ENCODE results near the gene CAMTA1.

Gene CAMTA1

DNA sequence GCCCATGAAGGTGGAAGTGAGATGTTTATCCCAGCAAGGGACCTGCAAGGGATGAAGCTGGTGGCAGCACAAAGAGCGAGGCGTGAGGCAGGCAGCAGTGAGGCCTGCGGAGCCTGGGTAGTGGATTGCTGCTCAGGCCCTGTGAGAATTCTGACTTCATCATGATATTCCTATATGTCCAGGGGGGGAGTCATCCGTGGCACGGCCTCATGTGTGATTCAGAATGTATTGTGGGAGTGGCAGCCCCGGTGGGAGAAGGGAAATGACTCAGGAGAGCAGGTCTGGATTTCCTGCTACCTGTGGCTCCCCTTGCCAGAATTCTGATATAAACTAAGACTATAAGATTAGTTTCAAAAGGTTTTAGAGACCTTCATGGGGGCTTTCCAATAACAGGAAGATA, 240.9 kb downstream of the CAMTA1 start:
- Histone ChIP-seq H3K36me3 (no peaks in the 10 kb centered on the region), H3K4me1 (peaks cover 0 to 14% (median 11%) of the 10 kb centered on the region in 10 experiments; a peak in 16 of 20 replicates), H3K27ac (no peak overlapping the region), H3K4me2 (no peak overlapping the region), H3K9ac (no peak overlapping the region), H3K27me3 (no peaks in the 10 kb centered on the region), H3K9me3 (replicated peaks in 1 of 11) (peaks cover 0 to 5% (median under 1%) of the 10 kb centered on the region in 11 experiments; a peak in 9 of 22 replicates), H3K4me3 (no peak overlapping the region), H4K20me1 (no peaks in the 10 kb centered on the region)
- no peak for TF ChIP-seq Cebpa-rat (IDR thresholded peaks at IDR 0.05)

DNA sequence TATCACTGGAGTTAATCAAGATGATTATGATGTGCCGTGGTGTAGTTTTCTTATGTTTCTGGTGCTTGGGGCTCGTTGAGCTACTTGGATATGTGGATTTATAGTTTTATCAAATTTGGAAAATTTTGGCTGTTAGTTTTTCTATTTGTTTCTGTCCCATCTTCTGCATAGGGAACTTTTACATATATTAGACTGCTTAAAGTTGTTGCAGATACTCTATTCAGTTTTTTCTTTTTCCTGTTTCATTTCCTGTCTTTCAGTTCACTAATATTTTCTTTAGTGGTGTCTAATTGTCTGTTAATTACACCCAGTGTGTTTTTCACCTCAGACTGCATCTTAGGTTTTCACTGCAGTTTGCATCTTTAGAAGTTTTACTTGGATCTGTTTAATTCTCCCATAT, 247.7 kb downstream of the CAMTA1 start:
- Histone ChIP-seq H3K36me3 (no peaks in the 10 kb centered on the region), H3K9ac (no peak overlapping the region), H3K4me2 (no peak overlapping the region), H3K27me3 (no peaks in the 10 kb centered on the region), H3K4me3 (no peak overlapping the region), H4K20me1 (no peaks in the 10 kb centered on the region), H3K9me3 (replicated peaks in 1 of 11) (peaks cover 26 to 34% (median 29%) of the 10 kb centered on the region in 11 experiments), H3K4me1 (no peaks in the 10 kb centered on the region), H3K27ac (no peak overlapping the region)
- no peak for TF ChIP-seq Cebpa-rat (IDR thresholded peaks at IDR 0.05)

DNA sequence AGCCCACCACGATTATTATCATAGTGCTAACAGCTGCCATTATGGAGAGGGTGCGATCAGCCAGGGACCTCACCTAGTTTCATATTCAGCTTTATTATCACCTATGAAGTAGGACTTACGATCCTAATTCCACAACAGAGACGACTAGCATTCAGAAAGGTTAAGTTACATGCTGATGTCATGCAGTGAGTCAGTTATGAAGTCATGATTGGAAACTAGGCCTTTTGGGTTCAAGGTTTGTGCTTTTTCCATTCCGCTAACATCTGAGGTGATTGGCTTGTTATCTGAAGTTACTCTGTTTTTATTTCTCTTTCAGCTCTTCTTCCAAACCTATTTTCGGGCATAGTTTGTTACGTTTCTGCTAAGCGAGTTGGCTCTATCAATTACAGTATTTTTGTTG, 251.1 kb downstream of the CAMTA1 start:
- no peak overlapping the region for H3K4me3 ChIP-seq
- H3K27me3 ChIP-seq, result no peaks in the 10 kb centered on the region
- no peak overlapping the region for H3K27ac ChIP-seq
- no peak overlapping the region for H3K9ac ChIP-seq
- TF ChIP-seq Cebpa-rat (IDR thresholded peaks at IDR 0.05), result no peak
- H4K20me1 ChIP-seq, result no peaks in the 10 kb centered on the region
- no peaks in the 10 kb centered on the region for H3K36me3 ChIP-seq
- H3K4me2 ChIP-seq, result no peak overlapping the region
- H3K4me1 ChIP-seq, result no peaks in the 10 kb centered on the region
- peaks cover 24 to 30% (median 26%) of the 10 kb centered on the region in 11 experiments for H3K9me3 ChIP-seq (replicated peaks in 1 of 11)

DNA sequence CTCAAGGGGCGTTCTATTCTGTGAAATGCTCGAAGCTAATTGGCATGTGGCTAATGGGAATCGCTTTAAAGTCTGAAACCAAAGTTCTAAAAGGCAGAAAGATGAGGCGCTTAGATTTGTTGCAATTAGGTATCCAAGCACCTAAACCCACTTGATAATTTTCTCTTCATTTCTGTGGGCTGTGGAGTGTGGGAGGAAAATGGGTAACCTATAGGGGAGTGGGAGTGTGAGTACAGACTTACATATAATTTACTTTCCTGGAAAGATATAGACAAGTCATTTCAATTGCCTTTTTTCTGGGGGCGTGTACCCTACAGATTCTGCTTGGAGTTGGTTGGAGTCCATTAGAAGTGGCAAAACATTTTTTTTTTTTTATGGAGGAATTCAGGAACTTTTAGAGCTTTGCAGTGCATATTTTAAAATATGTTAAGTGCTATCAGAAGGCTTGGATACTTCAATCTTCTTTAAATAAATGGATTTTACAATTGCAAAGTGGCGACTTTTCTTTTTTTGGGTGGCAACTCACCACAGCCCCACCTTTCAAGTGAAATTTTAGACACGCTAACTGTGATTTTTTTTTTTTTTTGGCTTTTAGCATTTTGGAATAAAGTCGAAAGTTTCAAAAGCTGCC, 254.5 kb downstream of the CAMTA1 start:
- Histone ChIP-seq H3K27ac (no peak overlapping the region), H3K4me2 (no peak overlapping the region), H3K9me3 (replicated peaks in 1 of 11) (no peaks in the 10 kb centered on the region), H4K20me1 (peaks cover 0 to 19% (median 0%) of the 10 kb centered on the region in 11 experiments; a peak in 3 of 22 replicates), H3K27me3 (no peaks in the 10 kb centered on the region), H3K4me3 (no peak overlapping the region), H3K36me3 (no peaks in the 10 kb centered on the region), H3K4me1 (peaks cover 0 to 5% (median 0%) of the 10 kb centered on the region in 10 experiments; a peak in 3 of 20 replicates), H3K9ac (no peak overlapping the region)
- no peak for TF ChIP-seq Cebpa-rat (IDR thresholded peaks at IDR 0.05)

DNA sequence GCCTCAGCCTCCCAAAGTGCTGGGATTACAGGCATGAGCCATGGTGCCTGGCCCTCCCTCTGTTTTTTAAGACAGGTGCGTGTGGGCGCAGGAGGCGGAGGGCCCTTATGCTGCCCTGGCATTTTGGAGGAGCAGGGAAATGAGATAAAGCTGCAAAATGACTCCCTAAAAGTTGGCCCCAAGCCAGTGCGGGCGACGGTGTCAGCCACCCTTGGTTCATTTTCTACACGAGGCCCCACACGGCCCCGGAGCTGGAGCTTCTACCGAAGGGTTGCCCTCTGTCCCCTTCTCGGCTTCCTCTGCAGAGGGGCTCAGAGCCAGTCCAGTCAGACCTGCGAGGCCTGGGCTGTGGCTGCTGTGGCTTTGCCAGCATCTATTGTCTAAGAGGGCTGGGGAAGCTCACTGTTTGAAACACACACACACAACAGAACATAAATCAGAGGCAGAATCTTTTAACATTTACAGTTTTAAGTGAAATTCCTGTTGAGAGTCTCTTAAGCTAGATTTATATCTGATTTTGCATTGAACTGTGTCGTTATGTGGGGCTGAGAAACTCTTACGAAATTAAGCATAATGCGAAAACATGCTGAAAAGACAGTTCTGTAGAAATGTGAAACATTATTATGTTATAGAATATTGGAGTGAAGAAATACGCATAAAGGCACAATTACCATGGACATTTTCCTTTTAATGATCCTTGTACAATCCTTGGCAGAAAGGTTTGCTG, 255.9 kb downstream of the CAMTA1 start:
- no peaks in the 10 kb centered on the region for H3K36me3 ChIP-seq
- H3K27ac ChIP-seq, result no peak overlapping the region
- no peak overlapping the region for H3K4me3 ChIP-seq
- H3K9ac ChIP-seq, result no peak overlapping the region
- H4K20me1 ChIP-seq, result peaks cover 0 to 19% (median 0%) of the 10 kb centered on the region in 11 experiments; a peak in 4 of 22 replicates
- no peak for TF ChIP-seq Cebpa-rat (IDR thresholded peaks at IDR 0.05)
- H3K27me3 ChIP-seq, result no peaks in the 10 kb centered on the region
- H3K4me2 ChIP-seq, result no peak overlapping the region
- H3K9me3 ChIP-seq (replicated peaks in 1 of 11), result no peaks in the 10 kb centered on the region
- peaks cover 0 to 10% (median 2%) of the 10 kb centered on the region in 10 experiments; a peak in 14 of 20 replicates for H3K4me1 ChIP-seq

DNA sequence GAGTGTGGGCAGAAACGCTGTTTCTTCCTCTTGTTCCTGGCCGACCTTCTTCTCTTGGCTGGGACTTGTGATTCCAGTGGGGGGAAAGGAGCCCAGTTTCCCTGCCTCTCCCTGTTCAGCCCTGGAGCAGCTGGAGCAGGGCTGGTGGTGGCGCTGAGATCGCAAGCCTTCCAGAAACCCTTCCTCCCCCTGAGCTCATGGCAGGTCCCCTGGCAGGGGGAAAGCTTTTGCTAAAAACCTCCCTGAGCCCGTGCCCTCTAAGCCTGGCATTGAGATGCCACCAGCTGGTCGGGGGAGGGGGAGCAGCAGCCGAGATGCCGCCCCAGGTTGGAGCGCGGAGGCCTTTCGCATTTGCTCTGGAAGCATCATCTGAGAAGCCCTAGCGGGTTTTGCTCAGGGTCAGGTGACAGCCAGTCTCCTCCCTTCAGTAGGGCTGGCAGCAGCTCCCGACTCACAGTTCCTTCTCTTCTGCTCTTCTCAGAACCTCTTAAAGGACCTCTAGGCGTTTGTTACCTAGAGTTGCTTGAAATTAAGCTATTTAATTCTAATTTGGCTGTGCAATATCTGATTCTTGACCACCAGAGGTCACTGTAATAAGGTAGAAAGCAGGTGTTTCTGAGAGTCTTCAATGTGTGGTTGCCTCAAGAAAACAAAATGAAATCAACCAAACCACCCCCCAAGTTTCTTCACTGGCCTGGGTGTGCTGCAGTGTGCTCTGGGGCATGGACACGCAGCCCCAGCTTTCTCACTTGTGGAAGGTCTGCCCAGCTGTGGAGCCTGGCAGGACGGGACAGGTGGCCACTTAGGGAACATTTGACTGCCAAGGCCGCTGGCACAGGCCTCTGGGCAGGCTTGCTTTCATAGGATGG, 257.3 kb downstream of the CAMTA1 start:
- Histone ChIP-seq H3K4me3 (no peak overlapping the region), H3K36me3 (no peaks in the 10 kb centered on the region), H3K4me1 (peaks cover 0 to 24% (median 14%) of the 10 kb centered on the region in 10 experiments; a peak in 14 of 20 replicates), H3K9me3 (replicated peaks in 1 of 11) (no peaks in the 10 kb centered on the region), H3K27ac (no peak overlapping the region), H3K27me3 (no peaks in the 10 kb centered on the region), H4K20me1 (peaks cover 0 to 31% (median 0%) of the 10 kb centered on the region in 11 experiments; a peak in 5 of 22 replicates), H3K9ac (no peak overlapping the region), H3K4me2 (no peak overlapping the region)
- TF ChIP-seq Cebpa-rat (IDR thresholded peaks at IDR 0.05), result no peak

DNA sequence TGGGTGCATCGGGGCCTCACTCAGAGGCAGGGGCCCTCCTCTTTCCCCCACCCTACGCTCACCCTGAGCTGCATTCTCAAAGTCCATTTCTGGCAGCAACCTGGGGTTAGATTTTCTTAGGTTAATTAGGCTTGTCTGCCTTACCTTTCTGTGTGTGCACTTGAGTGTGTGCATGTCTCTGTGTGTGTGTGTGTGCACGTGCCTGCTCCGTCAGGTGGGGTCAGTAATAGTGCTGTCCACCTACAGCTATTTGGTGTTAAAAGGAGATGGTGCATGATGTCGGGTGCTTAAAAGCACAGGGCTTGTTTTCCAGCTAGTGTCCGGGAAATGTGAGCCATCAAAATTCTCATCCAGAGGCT, 257.9 kb downstream of the CAMTA1 start:
- no peaks in the 10 kb centered on the region for H3K9me3 ChIP-seq (replicated peaks in 1 of 11)
- no peaks in the 10 kb centered on the region for H3K27me3 ChIP-seq
- H3K27ac ChIP-seq, result no peak overlapping the region
- TF ChIP-seq Cebpa-rat (IDR thresholded peaks at IDR 0.05), result no peak
- no peak overlapping the region for H3K4me3 ChIP-seq
- no peaks in the 10 kb centered on the region for H3K36me3 ChIP-seq
- H3K4me1 ChIP-seq, result peaks cover 0 to 24% (median 14%) of the 10 kb centered on the region in 10 experiments; a peak in 14 of 20 replicates
- no peak overlapping the region for H3K9ac ChIP-seq
- peaks cover 0 to 31% (median 0%) of the 10 kb centered on the region in 11 experiments; a peak in 5 of 22 replicates for H4K20me1 ChIP-seq
- H3K4me2 ChIP-seq, result no peak overlapping the region

DNA sequence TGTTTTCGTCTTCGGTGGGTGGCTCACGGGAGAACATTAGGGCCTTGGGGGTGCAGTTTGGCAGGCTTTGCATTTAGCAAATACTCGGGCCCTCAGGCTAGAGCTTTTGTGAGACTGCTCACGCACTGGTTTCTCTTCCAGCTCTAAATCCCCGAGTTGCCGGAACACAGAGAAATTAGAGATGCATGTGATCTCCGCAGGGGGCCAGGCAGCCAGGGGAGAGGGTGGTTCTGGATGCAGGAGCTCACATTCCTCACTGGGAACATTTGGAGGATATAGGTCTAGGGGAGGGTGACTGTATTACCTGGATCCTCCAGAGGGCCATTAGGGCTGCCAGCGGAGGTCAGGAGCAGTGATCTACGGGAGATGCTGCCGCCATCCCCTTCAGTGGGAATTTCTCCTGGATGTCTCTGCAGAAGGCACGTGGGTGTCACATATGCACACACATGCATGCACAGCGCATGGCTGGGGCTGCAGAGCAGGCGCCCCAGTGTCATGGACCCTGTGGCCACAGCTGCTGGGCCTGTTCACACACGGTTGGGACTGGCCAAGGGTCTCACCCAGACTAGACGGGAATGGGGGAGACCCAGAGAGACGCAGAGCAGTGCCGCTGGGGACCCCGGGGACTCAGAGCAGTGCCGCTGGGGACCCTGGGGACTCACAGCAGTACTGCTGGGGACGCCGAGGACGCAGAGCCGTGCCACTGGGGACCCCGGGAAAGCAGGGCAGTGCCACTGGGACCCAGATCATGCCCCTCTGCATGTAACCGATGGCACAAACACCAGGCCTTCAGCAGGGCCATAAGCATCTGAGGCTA, 258.7 kb downstream of the CAMTA1 start:
- no peak overlapping the region for H3K27ac ChIP-seq
- no peak for TF ChIP-seq Cebpa-rat (IDR thresholded peaks at IDR 0.05)
- peaks cover 0 to 24% (median 14%) of the 10 kb centered on the region in 10 experiments; a peak in 14 of 20 replicates for H3K4me1 ChIP-seq
- no peak overlapping the region for H3K9ac ChIP-seq
- no peaks in the 10 kb centered on the region for H3K9me3 ChIP-seq (replicated peaks in 1 of 11)
- peaks cover 0 to 31% (median 0%) of the 10 kb centered on the region in 11 experiments; a peak in 6 of 22 replicates for H4K20me1 ChIP-seq
- no peaks in the 10 kb centered on the region for H3K27me3 ChIP-seq
- no peak overlapping the region for H3K4me3 ChIP-seq
- H3K36me3 ChIP-seq, result no peaks in the 10 kb centered on the region
- H3K4me2 ChIP-seq, result no peak overlapping the region

All from BLaER1 treated with 17β-estradiol and CSF1 and Interleukin-3, amounts not matched to agents 10 nM and 100 nM (cell line).